Measurements from ENCODE around the gene PSAP.

- TF ChIP-seq CTCF (IDR thresholded peaks at IDR 0.05) (no peak), RAD21 (conservative IDR thresholded peaks at IDR 0.05 in 1 of 2, IDR thresholded peaks at IDR 0.05 in 1 of 2) (no peak), SREBF2 (IDR thresholded peaks at IDR 0.05) (no peak), FOSL2 (IDR thresholded peaks at IDR 0.05) (no peak), FOSL2 (CRISPR knock-in tag; IDR thresholded peaks at IDR 0.05) (no peak), HDAC2 (IDR thresholded peaks at IDR 0.05) (no peak), CEBPB (IDR thresholded peaks at IDR 0.05) (no peak), MAX (IDR thresholded peaks at IDR 0.05) (no peak), ATOH8 (CRISPR knock-in tag; IDR thresholded peaks at IDR 0.05; ENCODE audit: low read depth) (no peak), RFX5 (IDR thresholded peaks at IDR 0.05) (no peak), ELK1 (IDR thresholded peaks at IDR 0.05; ENCODE audit: low read depth, low read length) (no peak), NR3C1 (IDR thresholded peaks at IDR 0.05) (no peak)
Observed at GRCh38 chr10:71818674-71819260, 32.3 kb downstream of the PSAP start.
